Adrenal gland (tissue), 12 donors: Measurements from ENCODE around the gene GEMIN4. TPM values are rescaled to one million over a fixed set of nuclear protein-coding genes. Genes with fewer than 3 reads are reported as not detected.
A peak's percentile ranks its signal among the peaks of the same experiment; 100 is the strongest.

Experiments used
- DNase-seq, 7 donors: peaks; one replicate each; pipeline ENCODE4 v3.0.0-alpha.2; 2019 to 2020
- H3K27ac ChIP-seq, 5 donors: fragments of 200-600 bp; sonication (generic) in 4 of 5; 1 replicate in 3 of 5; 2 replicates in 2 of 5; pipeline versions ENCODE4 v1.5.1 to v1.8.0; 2016 to 2020; ENCODE audit warnings: mild to moderate bottlenecking in 1 of 5
- H3K27me3 ChIP-seq: fragments of 200-600 bp; 2 replicates; pipeline ENCODE4 v1.8.0; 2021
- H3K36me3 ChIP-seq, 2 donors: fragments of 200-600 bp; replicated peaks in 1 of 2; 1 replicate in 1 of 2; 2 replicates in 1 of 2; pipeline versions ENCODE4 v1.5.1 to v1.8.0; 2018 to 2022
- H3K4me1 ChIP-seq, 2 donors: fragments of 200-600 bp; replicated peaks in 1 of 2; 1 replicate in 1 of 2; 2 replicates in 1 of 2; pipeline versions ENCODE4 v1.5.1 to v1.8.0; 2018 to 2021
- H3K4me3 ChIP-seq, 4 donors: fragments of 200-600 bp; sonication (generic) in 3 of 4; one replicate each; pipeline ENCODE4 v1.5.1; 2016 to 2018
- H3K9me3 ChIP-seq, 3 donors: fragments of 200-600 bp; sonication (generic) in 1 of 3; replicated peaks in 1 of 3; 1 replicate in 2 of 3; 2 replicates in 1 of 3; pipeline versions ENCODE4 v1.5.1 to v1.8.0; 2016 to 2021
- CTCF ChIP-seq, 6 experiments: fragments of 450-650 bp in 4 of 6; fragments of 200-600 bp in 2 of 6; sonication (generic) in 1 of 6; IDR thresholded peaks; 1 replicate in 5 of 6; 2 replicates in 1 of 6; pipeline versions ENCODE4 v1.5.1 to v1.8.0; 2016 to 2021; ENCODE audit warnings: antibody characterized with exemption in 6 of 6, mild to moderate bottlenecking in 2 of 6, moderate library complexity in 1 of 6
- POLR2A ChIP-seq, 2 donors: fragments of 450-650 bp; IDR thresholded peaks; one replicate each; pipeline ENCODE4 v1.6.1; 2017; ENCODE audit warnings: antibody characterized with exemption in 2 of 2, mild to moderate bottlenecking in 2 of 2, moderate library complexity in 1 of 2
- WGBS, 4 donors: extraction: QIAGEN DNeasy Blood & Tissue Kit in 2 of 4; methylation state at CpG; one replicate each; pipeline versions ENCODE4 v1.1.5 to v1.1.7; 2013 to 2017; 5-methylcytosine and 5-hydroxymethylcytosine counted together
- intact Hi-C, 2 donors: fragments of 100-400 bp; cut with DNase I; formaldehyde crosslinking; loops; one replicate each; pipeline versions ENCODE4 v1.14.1 to v1.15.0; 2022 to 2023
- polyA plus RNA-seq, 3 donors: library from polyadenylated mRNA; stranded (reverse); fragments of 200-250 nt in 2 of 3; fragments of 350-450 nt in 1 of 3; fragmentation: Illumina TruSeq in 1 of 3; extraction: RNeasy Lipid Tissue Mini Kit (QIAGEN cat#74804) in 1 of 3; gene quantifications; one replicate each; pipeline ENCODE4 v1.2.3, GENCODE V29; 2013 to 2014
- total RNA-seq, 9 donors: library from RNA; depleted of rRNA in 4 of 9; stranded (reverse); fragments of >200 nt in 4 of 9; fragments of 120-200 nt in 1 of 9; fragmentation: NEBNext Ultra II Directional in 1 of 9; extraction: Animal tissue kit (Norgen Biotek cat#: 25700) in 1 of 9; gene quantifications; one replicate each; pipeline versions ENCODE4 v1.1.0 to v1.2.4, GENCODE V29; 2013 to 2023
- donor health status: healthy with polysubstance abuse.
- donor health status: Bipolar disorder and iron deficiency.
- donor health status: DM: yes; HTN: yes; CAD: no.
- donor health status: DM: no; HTN: no; CAD: no.
- donor health status: DM: no; HTN: no; CAD: no.
- donor health status: DM: yes; HTN: yes; CAD: no.

Gene GEMIN4
- total and polyA plus RNA-seq, 12 donors = 5.3 to 22.8 (median 13.2) TPM

GRCh38 chr17:795721-796120 lies 43.7 kb upstream of the GEMIN4 start:
- Histone ChIP-seq H3K9me3 (no peaks in the 10 kb centered on the region), H3K27ac (no peak overlapping the region), H3K4me1 (peaks cover 0 to 4% of the 10 kb centered on the region in 2 donors), H3K36me3 (peaks cover 0 to 14% of the 10 kb centered on the region in 2 donors), H3K4me3 (no peak overlapping the region), H3K27me3 (no peaks in the 10 kb centered on the region)
- TF ChIP-seq CTCF (IDR thresholded peaks at IDR 0.05) (no peak), POLR2A (IDR thresholded peaks at IDR 0.05) (no peak)
- no peak for DNase-seq
- intact Hi-C loops = loop anchor here (5.0 to 10.0 kb wide), 4 partner anchors 79 to 259 kb away; no protein-coding TSS in a partner anchor
- WGBS, 4 donors = 84 to 89% (median 85%) methylated on average over 9 of the region's 9 CpGs

- Histone ChIP-seq H3K4me1 (peaks cover 0 to 4% of the 10 kb centered on the region in 2 donors), H3K9me3 (no peaks in the 10 kb centered on the region), H3K27me3 (no peaks in the 10 kb centered on the region), H3K4me3 (no peak overlapping the region), H3K36me3 (peaks cover 0 to 14% of the 10 kb centered on the region in 2 donors), H3K27ac (no peak overlapping the region)
- DNase-seq = no peak
- intact Hi-C loops = loop anchor here (5.0 to 10.0 kb wide), 4 partner anchors 80 to 260 kb away; no protein-coding TSS in a partner anchor
- WGBS, 4 donors = 70 to 81% (median 77%) methylated on average over 6 to 14 of the region's 14 CpGs
- no peak for TF ChIP-seq POLR2A (IDR thresholded peaks at IDR 0.05)
- no peak for TF ChIP-seq CTCF (IDR thresholded peaks at IDR 0.05)
Observed at GRCh38 chr17:795276-795675, 43.2 kb upstream of the GEMIN4 start.

GRCh38 chr17:794876-795275 lies 42.8 kb upstream of the GEMIN4 start:
- H3K27ac ChIP-seq = no peak overlapping the region
- WGBS, 4 donors = 10 to 16% (median 11%) methylated on average over 17 to 18 of the region's 18 CpGs
- DNase-seq = peak; percentile 70 to 91 (median 84)
- intact Hi-C loops = loop anchor here (5.0 to 10.0 kb wide), 4 partner anchors 80 to 260 kb away; no protein-coding TSS in a partner anchor
- TF ChIP-seq POLR2A (IDR thresholded peaks at IDR 0.05) (no peak), CTCF (IDR thresholded peaks at IDR 0.05) (peak; percentile 54 to 92 (median 85))
- H3K9me3 ChIP-seq = no peaks in the 10 kb centered on the region
- peaks cover 0 to 4% of the 10 kb centered on the region in 2 donors for H3K4me1 ChIP-seq
- H3K27me3 ChIP-seq = no peaks in the 10 kb centered on the region
- peaks cover 0 to 18% of the 10 kb centered on the region in 2 donors for H3K36me3 ChIP-seq
- no peak overlapping the region for H3K4me3 ChIP-seq

- H3K27me3 ChIP-seq = no peaks in the 10 kb centered on the region
- H3K36me3 ChIP-seq = peaks cover 0 to 44% of the 10 kb centered on the region in 2 donors
- no peak overlapping the region for H3K27ac ChIP-seq
- no peak for TF ChIP-seq CTCF (IDR thresholded peaks at IDR 0.05)
- TF ChIP-seq POLR2A (IDR thresholded peaks at IDR 0.05) = no peak
- H3K4me3 ChIP-seq = no peak overlapping the region
- intact Hi-C loops = loop anchor here in 1 of 2 donors (10.0 kb wide), 2 partner anchors 83 to 263 kb away; no protein-coding TSS in a partner anchor
- DNase-seq = no peak
- 81 to 90% (median 88%) methylated on average over 9 of the region's 9 CpGs for WGBS, 4 donors
- H3K9me3 ChIP-seq = no peaks in the 10 kb centered on the region
- H3K4me1 ChIP-seq = peaks cover 0 to 4% of the 10 kb centered on the region in 2 donors
Observed at GRCh38 chr17:792277-792676, 40.2 kb upstream of the GEMIN4 start.
